WTC11 (cell line): Measurements from ENCODE around the gene ZKSCAN2.

ENCODE experiments used
- FOXK1 ChIP-seq: sonication (generic); formaldehyde crosslinking; IDR thresholded peaks from 2 replicates; pipeline ENCODE4 v1.8.0; 2022; ENCODE audit warnings: mild to moderate bottlenecking, moderate library complexity, missing genetic modification reagents
- KAT7 ChIP-seq: sonication (generic); formaldehyde crosslinking; IDR thresholded peaks from 2 replicates; pipeline ENCODE4 v1.8.1; 2023; ENCODE audit warnings: missing genetic modification reagents, mild to moderate bottlenecking, borderline replicate concordance
- TCF7 ChIP-seq: sonication (generic); formaldehyde crosslinking; IDR thresholded peaks from 2 replicates; pipeline ENCODE4 v1.8.0; 2022; ENCODE audit warnings: mild to moderate bottlenecking, low read depth, missing genetic modification reagents, moderate library complexity
- TF ChIP-seq, protein P1 (sequence below): fragments of 200-600 bp; IDR thresholded peaks from 2 replicates; pipeline ENCODE4 v1.8.0; 2022; ENCODE audit warnings: antibody characterized with exemption
- TF ChIP-seq, protein P2 (sequence below): sonication (generic); formaldehyde crosslinking; conservative IDR thresholded peaks from 2 replicates; pipeline ENCODE4 v1.8.1; 2022; ENCODE audit warnings: mild to moderate bottlenecking, missing genetic modification reagents
- TF ChIP-seq, protein P3 (sequence below): sonication (generic); formaldehyde crosslinking; IDR thresholded peaks from 2 replicates; pipeline ENCODE4 v1.8.1; 2023; ENCODE audit warnings: mild to moderate bottlenecking, missing genetic modification reagents
- TF ChIP-seq, protein P4 (sequence below): sonication (generic); formaldehyde crosslinking; IDR thresholded peaks from 2 replicates; pipeline ENCODE4 v1.8.0; 2023; ENCODE audit warnings: mild to moderate bottlenecking, missing genetic modification reagents

DNA sequence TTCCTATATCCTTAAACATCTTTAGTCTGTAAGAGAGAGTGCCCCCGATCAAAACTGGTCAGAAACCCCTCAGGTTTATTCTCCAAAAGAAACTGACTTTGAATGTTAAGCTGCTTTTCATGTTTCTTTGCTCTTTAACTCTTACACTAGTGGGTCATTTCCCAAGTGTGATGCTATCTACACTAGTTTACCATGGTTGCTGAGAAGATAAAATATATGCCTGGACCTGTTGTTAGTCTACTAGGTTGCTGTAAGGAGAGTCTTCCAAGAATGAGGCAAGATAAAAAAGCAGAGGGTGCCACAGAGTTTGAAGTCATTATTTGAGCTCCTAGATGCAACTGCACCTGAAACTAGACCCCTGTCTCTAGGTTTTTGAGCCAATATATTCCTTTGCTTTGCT, 12.2 kb upstream of the ZKSCAN2 start:
- TF ChIP-seq KAT7 (CRISPR knock-in tag) (no peak), FOXK1 (CRISPR knock-in tag) (no peak), TCF7 (no peak)
- TF ChIP-seq, protein P1, sequence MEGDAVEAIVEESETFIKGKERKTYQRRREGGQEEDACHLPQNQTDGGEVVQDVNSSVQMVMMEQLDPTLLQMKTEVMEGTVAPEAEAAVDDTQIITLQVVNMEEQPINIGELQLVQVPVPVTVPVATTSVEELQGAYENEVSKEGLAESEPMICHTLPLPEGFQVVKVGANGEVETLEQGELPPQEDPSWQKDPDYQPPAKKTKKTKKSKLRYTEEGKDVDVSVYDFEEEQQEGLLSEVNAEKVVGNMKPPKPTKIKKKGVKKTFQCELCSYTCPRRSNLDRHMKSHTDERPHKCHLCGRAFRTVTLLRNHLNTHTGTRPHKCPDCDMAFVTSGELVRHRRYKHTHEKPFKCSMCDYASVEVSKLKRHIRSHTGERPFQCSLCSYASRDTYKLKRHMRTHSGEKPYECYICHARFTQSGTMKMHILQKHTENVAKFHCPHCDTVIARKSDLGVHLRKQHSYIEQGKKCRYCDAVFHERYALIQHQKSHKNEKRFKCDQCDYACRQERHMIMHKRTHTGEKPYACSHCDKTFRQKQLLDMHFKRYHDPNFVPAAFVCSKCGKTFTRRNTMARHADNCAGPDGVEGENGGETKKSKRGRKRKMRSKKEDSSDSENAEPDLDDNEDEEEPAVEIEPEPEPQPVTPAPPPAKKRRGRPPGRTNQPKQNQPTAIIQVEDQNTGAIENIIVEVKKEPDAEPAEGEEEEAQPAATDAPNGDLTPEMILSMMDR: no peak
- TF ChIP-seq, protein P2, sequence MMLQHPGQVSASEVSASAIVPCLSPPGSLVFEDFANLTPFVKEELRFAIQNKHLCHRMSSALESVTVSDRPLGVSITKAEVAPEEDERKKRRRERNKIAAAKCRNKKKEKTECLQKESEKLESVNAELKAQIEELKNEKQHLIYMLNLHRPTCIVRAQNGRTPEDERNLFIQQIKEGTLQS (CRISPR knock-in tag): no peak
- TF ChIP-seq, protein P3, sequence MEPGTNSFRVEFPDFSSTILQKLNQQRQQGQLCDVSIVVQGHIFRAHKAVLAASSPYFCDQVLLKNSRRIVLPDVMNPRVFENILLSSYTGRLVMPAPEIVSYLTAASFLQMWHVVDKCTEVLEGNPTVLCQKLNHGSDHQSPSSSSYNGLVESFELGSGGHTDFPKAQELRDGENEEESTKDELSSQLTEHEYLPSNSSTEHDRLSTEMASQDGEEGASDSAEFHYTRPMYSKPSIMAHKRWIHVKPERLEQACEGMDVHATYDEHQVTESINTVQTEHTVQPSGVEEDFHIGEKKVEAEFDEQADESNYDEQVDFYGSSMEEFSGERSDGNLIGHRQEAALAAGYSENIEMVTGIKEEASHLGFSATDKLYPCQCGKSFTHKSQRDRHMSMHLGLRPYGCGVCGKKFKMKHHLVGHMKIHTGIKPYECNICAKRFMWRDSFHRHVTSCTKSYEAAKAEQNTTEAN (CRISPR knock-in tag): no peak
- TF ChIP-seq, protein P4, sequence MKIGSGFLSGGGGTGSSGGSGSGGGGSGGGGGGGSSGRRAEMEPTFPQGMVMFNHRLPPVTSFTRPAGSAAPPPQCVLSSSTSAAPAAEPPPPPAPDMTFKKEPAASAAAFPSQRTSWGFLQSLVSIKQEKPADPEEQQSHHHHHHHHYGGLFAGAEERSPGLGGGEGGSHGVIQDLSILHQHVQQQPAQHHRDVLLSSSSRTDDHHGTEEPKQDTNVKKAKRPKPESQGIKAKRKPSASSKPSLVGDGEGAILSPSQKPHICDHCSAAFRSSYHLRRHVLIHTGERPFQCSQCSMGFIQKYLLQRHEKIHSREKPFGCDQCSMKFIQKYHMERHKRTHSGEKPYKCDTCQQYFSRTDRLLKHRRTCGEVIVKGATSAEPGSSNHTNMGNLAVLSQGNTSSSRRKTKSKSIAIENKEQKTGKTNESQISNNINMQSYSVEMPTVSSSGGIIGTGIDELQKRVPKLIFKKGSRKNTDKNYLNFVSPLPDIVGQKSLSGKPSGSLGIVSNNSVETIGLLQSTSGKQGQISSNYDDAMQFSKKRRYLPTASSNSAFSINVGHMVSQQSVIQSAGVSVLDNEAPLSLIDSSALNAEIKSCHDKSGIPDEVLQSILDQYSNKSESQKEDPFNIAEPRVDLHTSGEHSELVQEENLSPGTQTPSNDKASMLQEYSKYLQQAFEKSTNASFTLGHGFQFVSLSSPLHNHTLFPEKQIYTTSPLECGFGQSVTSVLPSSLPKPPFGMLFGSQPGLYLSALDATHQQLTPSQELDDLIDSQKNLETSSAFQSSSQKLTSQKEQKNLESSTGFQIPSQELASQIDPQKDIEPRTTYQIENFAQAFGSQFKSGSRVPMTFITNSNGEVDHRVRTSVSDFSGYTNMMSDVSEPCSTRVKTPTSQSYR (CRISPR knock-in tag): no peak
